NCI-H460 (cell line): ENCODE results near the gene DNPH1. TPM values are rescaled to one million over a fixed set of nuclear protein-coding genes. Genes with fewer than 3 reads are reported as not detected.
A peak's percentile ranks its signal among the peaks of the same experiment; 100 is the strongest.

ENCODE experiments used
- DNase-seq: peaks from one replicate; pipeline ENCODE4 v3.0.0-alpha.2; 2016; ENCODE audit warnings: low read depth; ENCODE audit errors: extremely low read depth
- total RNA-seq: library from RNA; depleted of rRNA; stranded (reverse); fragments of >200 nt; shearing (Covaris generic); gene quantifications from 2 replicates; pipeline ENCODE4 v1.2.3, GENCODE V29; 2014

DNPH1 gene
- total RNA-seq, 1 experiment from 2014 or later: 114 TPM

GRCh38 chr6:43264599-43265145, 35.4 kb upstream of the DNPH1 start:
- DNase-seq: no peak

GRCh38 chr6:43263314-43264178, 34.3 kb upstream of the DNPH1 start:
- peak; percentile 58 for DNase-seq

- no peak for DNase-seq
These were observed 33.6 kb upstream of the DNPH1 start for GRCh38 chr6:43262780-43263313.

- no peak for DNase-seq
These were observed 32.9 kb upstream of the DNPH1 start for GRCh38 chr6:43262000-43262779.

GRCh38 chr6:43261198-43261597, 31.9 kb upstream of the DNPH1 start:
- DNase-seq: no peak

GRCh38 chr6:43260791-43261190, 31.5 kb upstream of the DNPH1 start:
- no peak for DNase-seq

GRCh38 chr6:43258807-43259686, 29.8 kb upstream of the DNPH1 start:
- DNase-seq: no peak

GRCh38 chr6:43258180-43258579, 28.9 kb upstream of the DNPH1 start:
- no peak for DNase-seq

- DNase-seq: no peak
These were observed 28.3 kb upstream of the DNPH1 start for GRCh38 chr6:43257367-43258145.

- no peak for DNase-seq
These were observed 27.5 kb upstream of the DNPH1 start for GRCh38 chr6:43256670-43257366.

- no peak for DNase-seq
These were observed 26.2 kb upstream of the DNPH1 start for GRCh38 chr6:43255408-43256054.

GRCh38 chr6:43254846-43255245, 25.6 kb upstream of the DNPH1 start:
- no peak for DNase-seq

GRCh38 chr6:43254138-43254817, 25.0 kb upstream of the DNPH1 start:
- DNase-seq: no peak

GRCh38 chr6:43253401-43253800, 24.1 kb upstream of the DNPH1 start:
- no peak for DNase-seq

- DNase-seq: no peak
These were observed 21.7 kb upstream of the DNPH1 start for GRCh38 chr6:43250992-43251373.

- DNase-seq: no peak
These were observed 19.5 kb upstream of the DNPH1 start for GRCh38 chr6:43248791-43249190.

- DNase-seq: no peak
These were observed 18.8 kb upstream of the DNPH1 start for GRCh38 chr6:43248101-43248500.
